Immature natural killer cell (primary cell): ENCODE results near the gene PELI2. TPM values are rescaled to one million over a fixed set of nuclear protein-coding genes. Genes with fewer than 3 reads are reported as not detected.

Source experiments
- DNase-seq, 3 donors: peaks; one replicate each; pipeline ENCODE4 v3.0.0; 2022; ENCODE audit warnings: mixed read lengths in 1 of 3
- H3K27ac Mint-ChIP-seq, 6 donors: one replicate each; pipeline ENCODE4 v1.8.0; 2020; ENCODE audit warnings: mixed read lengths in 6 of 6, mild to moderate bottlenecking in 5 of 6, inconsistent platforms in 4 of 6, moderate library complexity in 3 of 6
- H3K27me3 Mint-ChIP-seq, 3 donors: one replicate each; pipeline ENCODE4 v1.8.0; 2020 to 2021; ENCODE audit warnings: low read depth in 3 of 3, mild to moderate bottlenecking in 3 of 3, mixed read lengths in 3 of 3, moderate library complexity in 3 of 3, inconsistent platforms in 1 of 3
- H3K36me3 Mint-ChIP-seq, 3 donors: one replicate each; pipeline ENCODE4 v1.8.0; 2020; ENCODE audit warnings: mixed read lengths in 3 of 3, inconsistent platforms in 2 of 3, mild to moderate bottlenecking in 2 of 3
- H3K4me1 Mint-ChIP-seq, 2 donors: one replicate each; pipeline ENCODE4 v1.8.0; 2020; ENCODE audit warnings: inconsistent platforms in 2 of 2, mild to moderate bottlenecking in 2 of 2, mixed read lengths in 2 of 2, moderate library complexity in 1 of 2
- H3K4me3 Mint-ChIP-seq, 5 donors: one replicate each; pipeline ENCODE4 v1.8.0; 2020; ENCODE audit warnings: mild to moderate bottlenecking in 5 of 5, mixed read lengths in 5 of 5, inconsistent platforms in 3 of 5, moderate library complexity in 3 of 5
- H3K9me3 Mint-ChIP-seq, 6 donors: one replicate each; pipeline ENCODE4 v1.8.0; 2020; ENCODE audit warnings: mild to moderate bottlenecking in 6 of 6, mixed read lengths in 6 of 6, inconsistent platforms in 4 of 6, moderate library complexity in 3 of 6
- polyA plus RNA-seq, 3 donors: library from polyadenylated mRNA; unstranded; fragments of 300-500 nt; fragmentation: Illumina TruSeq; gene quantifications; one replicate each; pipeline ENCODE4 v1.2.3, GENCODE V29; 2021

The PELI2 gene
- polyA plus RNA-seq, 3 donors from 2014 or later, result 2.6 to 3.7 (median 2.7) TPM

- Mint-ChIP-seq H3K27me3 (peaks cover 0 to 3% (median 1%) of the 10 kb centered on the region in 3 donors), H3K9me3 (no peaks in the 10 kb centered on the region), H3K4me3 (no peak overlapping the region), H3K36me3 (peaks cover 0 to 4% (median 0%) of the 10 kb centered on the region in 3 donors), H3K27ac (no peak overlapping the region), H3K4me1 (peaks cover 25 to 30% of the 10 kb centered on the region in 2 donors)
- no peak for DNase-seq
These were observed 93.6 kb downstream of the PELI2 start for GRCh38 chr14:56211844-56212243.

GRCh38 chr14:56212521-56212920, 94.3 kb downstream of the PELI2 start:
- H3K9me3 Mint-ChIP-seq, result no peaks in the 10 kb centered on the region

GRCh38 chr14:56213306-56213705, 95.1 kb downstream of the PELI2 start:
- H3K4me3 Mint-ChIP-seq, result no peak overlapping the region
- H3K4me1 Mint-ChIP-seq, result peaks cover 25 to 28% of the 10 kb centered on the region in 2 donors
- no peaks in the 10 kb centered on the region for H3K9me3 Mint-ChIP-seq
- DNase-seq, result no peak
- H3K36me3 Mint-ChIP-seq, result peaks cover 0 to 4% (median 0%) of the 10 kb centered on the region in 3 donors
- peaks cover 0 to 2% (median 1%) of the 10 kb centered on the region in 3 donors for H3K27me3 Mint-ChIP-seq
- peak overlapping the region in 1 of 6 donors; percentile 4 for H3K27ac Mint-ChIP-seq

More at GRCh38 chr14:56212521-56212920, 94.3 kb downstream of the PELI2 start:
- H3K36me3 Mint-ChIP-seq, result peaks cover 0 to 4% (median 0%) of the 10 kb centered on the region in 3 donors
- no peak overlapping the region for H3K4me3 Mint-ChIP-seq
- no peak for DNase-seq
- peaks cover 0 to 3% (median 1%) of the 10 kb centered on the region in 3 donors for H3K27me3 Mint-ChIP-seq
- peaks cover 25 to 30% of the 10 kb centered on the region in 2 donors for H3K4me1 Mint-ChIP-seq
- peak overlapping the region in 1 of 6 donors; percentile 61 for H3K27ac Mint-ChIP-seq

GRCh38 chr14:56215180-56215579, 97.0 kb downstream of the PELI2 start:
- H3K27ac Mint-ChIP-seq, result no peak overlapping the region
- H3K4me3 Mint-ChIP-seq, result no peak overlapping the region
- no peak for DNase-seq
- no peaks in the 10 kb centered on the region for H3K9me3 Mint-ChIP-seq
- H3K27me3 Mint-ChIP-seq, result peaks cover 0 to 1% (median 0%) of the 10 kb centered on the region in 3 donors
- H3K36me3 Mint-ChIP-seq, result peaks cover 0 to 4% (median 0%) of the 10 kb centered on the region in 3 donors
- peaks cover 19 to 22% of the 10 kb centered on the region in 2 donors for H3K4me1 Mint-ChIP-seq

DNA sequence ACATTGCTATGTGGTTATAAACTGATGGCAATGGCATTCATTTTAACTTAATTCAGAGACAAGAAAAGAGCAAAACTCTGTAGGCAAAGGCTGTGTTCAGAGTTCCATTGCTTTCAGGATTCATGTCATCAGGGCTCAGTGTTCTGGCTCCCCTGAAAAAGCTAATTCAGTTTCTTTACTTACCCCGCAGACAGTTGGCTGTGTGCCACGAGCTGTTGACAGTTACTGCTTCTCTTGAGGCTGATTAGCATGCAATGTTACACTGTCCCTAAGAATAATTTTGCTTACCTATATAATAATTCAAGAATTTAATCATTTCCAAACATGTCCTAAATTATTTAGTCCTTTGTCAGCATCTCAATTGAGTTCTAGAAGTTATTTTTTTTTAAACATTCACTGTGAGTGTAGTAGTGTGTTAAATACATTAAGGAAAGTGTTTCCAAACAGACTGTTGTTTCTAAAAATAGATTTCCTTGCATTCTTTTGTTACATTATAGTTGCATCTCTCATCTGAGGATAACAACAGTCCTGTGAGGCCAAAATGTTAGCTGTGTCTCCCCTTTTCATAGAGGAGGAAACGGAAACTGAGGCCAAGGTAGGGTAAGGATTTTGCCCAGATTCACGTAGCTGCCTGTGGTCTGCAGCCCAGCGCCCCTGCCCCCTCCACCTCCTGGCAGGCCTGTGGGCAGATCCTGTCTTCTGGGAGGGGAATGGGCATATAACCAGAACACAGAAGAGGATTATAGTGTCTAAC, 98.6 kb downstream of the PELI2 start:
- Mint-ChIP-seq H3K4me3 (no peak overlapping the region), H3K9me3 (no peaks in the 10 kb centered on the region), H3K4me1 (peaks cover 3 to 8% of the 10 kb centered on the region in 2 donors), H3K27me3 (peaks cover 0 to 1% (median 0%) of the 10 kb centered on the region in 3 donors), H3K27ac (no peak overlapping the region), H3K36me3 (peaks cover 0 to 4% (median 0%) of the 10 kb centered on the region in 3 donors)
- DNase-seq, result no peak

DNA sequence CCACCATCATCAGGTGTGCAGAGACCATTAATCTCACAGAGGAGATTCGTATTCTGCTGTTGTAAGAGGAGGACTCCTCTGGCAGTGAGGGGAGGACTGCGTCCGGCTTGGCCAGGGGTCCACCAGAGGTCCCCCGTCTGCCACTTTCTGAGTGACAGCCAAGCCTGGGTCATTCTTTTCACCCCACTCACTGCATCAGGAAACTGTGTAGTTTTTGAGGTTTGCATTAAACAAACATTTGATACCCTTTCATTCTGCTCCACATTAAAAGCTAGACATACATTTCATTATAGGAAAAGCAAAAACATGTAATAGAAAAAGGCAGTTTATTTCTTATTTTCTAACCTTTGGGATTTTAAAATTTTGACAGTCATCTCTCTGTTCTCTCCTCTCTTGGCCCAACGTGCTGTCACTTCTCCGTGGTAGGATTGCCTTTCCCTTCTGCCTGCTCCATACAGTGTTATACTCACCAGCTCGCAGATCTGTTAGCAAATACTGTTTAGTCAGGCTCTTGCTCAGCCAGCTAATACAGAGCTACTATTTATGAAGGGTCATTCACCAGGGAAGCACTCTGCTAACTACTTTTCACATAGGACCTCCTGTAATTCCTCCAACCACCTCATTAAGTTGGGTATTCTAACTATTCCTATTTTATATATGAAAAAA, 99.3 kb downstream of the PELI2 start:
- H3K27me3 Mint-ChIP-seq, result peaks cover 0 to 1% (median 0%) of the 10 kb centered on the region in 3 donors
- no peaks in the 10 kb centered on the region for H3K9me3 Mint-ChIP-seq
- peaks cover 0 to 4% (median 0%) of the 10 kb centered on the region in 3 donors for H3K36me3 Mint-ChIP-seq
- no peak for DNase-seq
- no peak overlapping the region for H3K27ac Mint-ChIP-seq
- H3K4me3 Mint-ChIP-seq, result no peak overlapping the region
- H3K4me1 Mint-ChIP-seq, result peaks cover 4 to 6% of the 10 kb centered on the region in 2 donors

DNA sequence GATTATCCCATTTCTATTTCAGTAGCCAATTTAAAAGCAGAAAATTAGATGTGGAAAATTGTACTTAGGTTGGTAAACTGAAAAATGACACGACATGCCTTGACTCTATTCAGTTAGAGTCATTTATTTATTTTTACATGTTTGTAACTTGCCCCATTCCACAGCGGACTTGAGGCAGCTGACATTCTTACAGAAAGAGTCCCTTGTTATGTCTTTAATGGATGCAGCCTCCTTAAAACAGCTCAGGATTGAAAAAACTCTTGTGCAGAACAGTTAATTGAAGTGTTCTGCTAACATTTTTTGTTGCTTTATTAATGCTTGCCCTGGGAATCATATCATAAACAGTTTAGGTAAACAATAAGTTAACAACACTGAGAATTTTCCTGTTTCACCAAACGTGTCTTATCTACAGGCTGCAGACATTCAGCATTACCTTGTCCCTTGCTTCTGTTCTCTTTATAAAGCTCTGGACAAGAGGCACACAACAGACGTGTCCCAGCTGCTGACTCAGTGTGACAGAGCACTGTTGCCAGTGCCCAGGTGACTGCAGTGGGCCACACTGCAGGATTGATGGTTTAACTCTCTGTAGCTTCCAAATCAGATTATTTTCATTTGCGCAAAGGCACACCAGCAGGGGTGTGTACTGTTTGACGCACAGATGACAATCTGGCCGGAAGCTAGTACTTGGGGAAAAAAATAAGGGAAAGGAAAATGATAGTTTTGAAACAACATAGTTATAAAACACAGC, 101.6 kb downstream of the PELI2 start:
- H3K27me3 Mint-ChIP-seq, result no peaks in the 10 kb centered on the region
- no peaks in the 10 kb centered on the region for H3K9me3 Mint-ChIP-seq
- H3K4me1 Mint-ChIP-seq, result peaks cover 4 to 6% of the 10 kb centered on the region in 2 donors
- H3K36me3 Mint-ChIP-seq, result no peaks in the 10 kb centered on the region
- no peak overlapping the region for H3K4me3 Mint-ChIP-seq
- no peak for DNase-seq
- no peak overlapping the region for H3K27ac Mint-ChIP-seq

DNA sequence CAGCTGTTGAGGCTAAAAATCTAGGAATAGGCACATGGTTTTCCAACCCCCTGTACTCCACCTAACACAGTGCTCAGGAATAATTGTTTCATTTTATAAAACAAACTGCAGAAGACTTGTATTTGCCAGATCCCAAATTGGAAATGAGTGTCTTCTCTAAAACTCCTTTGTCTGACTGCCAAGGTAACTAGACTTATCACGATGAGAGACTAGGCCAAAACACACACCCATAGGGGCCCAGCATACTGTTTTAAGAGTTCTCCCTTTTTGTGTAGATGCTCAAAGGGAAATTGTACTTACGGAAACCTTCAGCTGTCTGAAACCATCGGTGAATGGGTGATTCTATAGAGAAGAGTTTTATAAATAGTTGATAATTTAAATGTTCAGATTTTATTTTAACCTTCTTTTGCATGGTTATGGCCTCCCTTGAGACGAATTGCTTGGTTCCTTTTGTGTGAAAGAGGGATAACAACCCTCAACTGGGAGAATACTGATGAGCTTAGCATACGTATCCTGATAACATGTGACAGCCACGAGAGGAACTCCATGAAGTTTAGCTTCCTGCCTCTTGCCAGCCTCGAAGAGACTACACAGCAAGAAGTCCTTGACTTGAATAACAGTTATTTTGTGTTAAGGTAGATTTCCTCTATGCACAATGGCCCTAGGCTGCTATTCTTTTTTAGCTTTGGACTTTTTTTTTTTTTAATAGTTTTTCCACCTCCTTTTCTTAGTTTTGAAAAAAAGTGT, 103.3 kb downstream of the PELI2 start:
- no peaks in the 10 kb centered on the region for H3K36me3 Mint-ChIP-seq
- H3K9me3 Mint-ChIP-seq, result no peaks in the 10 kb centered on the region
- H3K4me1 Mint-ChIP-seq, result peaks cover 6 to 7% of the 10 kb centered on the region in 2 donors
- no peak for DNase-seq
- H3K27ac Mint-ChIP-seq, result no peak overlapping the region
- no peak overlapping the region for H3K4me3 Mint-ChIP-seq
- H3K27me3 Mint-ChIP-seq, result no peaks in the 10 kb centered on the region

DNA sequence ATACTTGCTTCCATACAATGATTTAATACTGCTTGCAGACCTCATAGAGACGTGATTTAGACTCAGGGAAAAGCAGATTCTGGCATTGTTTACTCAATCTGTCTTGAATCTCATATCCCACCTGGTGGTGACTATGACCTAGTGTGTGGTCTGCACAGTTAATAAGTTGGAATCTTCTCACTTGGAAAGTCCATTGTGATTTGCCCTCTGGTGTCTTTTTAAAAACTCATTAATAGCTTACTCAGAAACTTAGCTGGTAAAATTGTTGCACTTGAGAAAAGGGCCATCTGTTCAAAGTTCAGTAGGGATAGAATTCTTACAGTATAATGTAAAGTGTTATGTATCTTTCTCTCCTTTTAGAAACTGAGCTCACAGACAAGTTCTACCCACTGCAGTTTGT, 106.0 kb downstream of the PELI2 start:
- peaks cover 6 to 7% of the 10 kb centered on the region in 2 donors for H3K4me1 Mint-ChIP-seq
- H3K27ac Mint-ChIP-seq, result no peak overlapping the region
- peaks cover 0 to 7% (median 0%) of the 10 kb centered on the region in 3 donors for H3K36me3 Mint-ChIP-seq
- H3K27me3 Mint-ChIP-seq, result no peaks in the 10 kb centered on the region
- no peaks in the 10 kb centered on the region for H3K9me3 Mint-ChIP-seq
- H3K4me3 Mint-ChIP-seq, result no peak overlapping the region
- DNase-seq, result no peak

- Mint-ChIP-seq H3K4me3 (no peak overlapping the region), H3K27ac (no peak overlapping the region), H3K36me3 (peaks cover 4 to 7% (median 4%) of the 10 kb centered on the region in 3 donors), H3K4me1 (peaks cover 6 to 7% of the 10 kb centered on the region in 2 donors), H3K9me3 (peaks cover 0 to 5% (median 0%) of the 10 kb centered on the region in 6 donors), H3K27me3 (peaks cover 0 to 2% (median 0%) of the 10 kb centered on the region in 3 donors)
- DNase-seq, result no peak
These were observed 106.8 kb downstream of the PELI2 start for GRCh38 chr14:56224691-56225681.

GRCh38 chr14:56235388-56235787, 117.2 kb downstream of the PELI2 start:
- Mint-ChIP-seq H3K4me1 (peaks cover 5 to 10% of the 10 kb centered on the region in 2 donors), H3K27ac (peak overlapping the region in 1 of 6 donors; percentile 10), H3K4me3 (no peak overlapping the region), H3K9me3 (peaks cover 0 to 8% (median 0%) of the 10 kb centered on the region in 6 donors), H3K36me3 (no peaks in the 10 kb centered on the region), H3K27me3 (peaks cover 0 to 3% (median 0%) of the 10 kb centered on the region in 3 donors)
- DNase-seq, result no peak

DNA sequence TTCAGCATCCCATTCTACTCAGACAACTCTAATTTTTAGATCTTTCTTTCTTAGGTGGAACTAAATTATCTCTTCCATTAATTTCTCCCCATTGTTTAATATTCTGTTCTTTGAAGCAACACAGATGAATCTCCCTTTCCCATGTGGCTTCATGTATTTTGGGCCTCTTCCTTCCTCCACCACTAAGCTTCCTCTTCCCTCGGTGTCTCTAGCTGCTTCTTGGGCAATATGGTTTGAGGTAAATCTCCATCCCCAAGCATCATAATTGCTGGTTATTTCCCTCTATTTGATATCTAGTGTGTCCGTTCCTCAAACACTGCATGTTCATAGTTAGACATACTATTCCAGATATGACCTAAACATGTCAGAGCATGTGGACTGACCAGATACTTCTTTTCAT, 119.2 kb downstream of the PELI2 start:
- no peak for DNase-seq
- Mint-ChIP-seq H3K4me3 (no peak overlapping the region), H3K27me3 (peaks cover 0 to 1% (median 0%) of the 10 kb centered on the region in 3 donors), H3K27ac (no peak overlapping the region), H3K4me1 (peaks cover 5 to 10% of the 10 kb centered on the region in 2 donors), H3K9me3 (peaks cover 0 to 2% (median 0%) of the 10 kb centered on the region in 6 donors), H3K36me3 (peaks cover 0 to 3% (median 0%) of the 10 kb centered on the region in 3 donors)
